Tibial artery (tissue), 4 donors: ENCODE data around the gene TBCB.
A peak's percentile ranks its signal among the peaks of the same experiment; 100 is the strongest.

Source experiments
- DNase-seq, 2 donors: peaks; one replicate each; pipeline ENCODE4 v3.0.0-alpha.2; 2019
- H3K27ac ChIP-seq, 2 donors: fragments of 200-600 bp; sonication (generic) in 1 of 2; 1 replicate in 1 of 2; 2 replicates in 1 of 2; pipeline ENCODE4 v1.5.1; 2018 to 2019; ENCODE audit warnings: mild to moderate bottlenecking in 1 of 2
- H3K27me3 ChIP-seq, 2 donors: fragments of 200-600 bp; sonication (generic) in 1 of 2; one replicate each; pipeline versions ENCODE4 v1.5.1 to v1.6.0; 2016 to 2019
- H3K36me3 ChIP-seq, 3 donors: fragments of 200-600 bp; sonication (generic) in 2 of 3; one replicate each; pipeline ENCODE4 v1.5.1; 2016 to 2019; ENCODE audit warnings: mild to moderate bottlenecking in 2 of 3
- H3K4me1 ChIP-seq, 4 donors: fragments of 200-600 bp; sonication (generic) in 2 of 4; 1 replicate in 3 of 4; 2 replicates in 1 of 4; pipeline ENCODE4 v1.5.1; 2016 to 2019
- H3K4me3 ChIP-seq, 2 donors: fragments of 200-600 bp; sonication (generic) in 1 of 2; 1 replicate in 1 of 2; 2 replicates in 1 of 2; pipeline ENCODE4 v1.5.1; 2018 to 2019; ENCODE audit warnings: mild to moderate bottlenecking in 2 of 2
- H3K9me3 ChIP-seq, 3 donors: fragments of 200-600 bp; sonication (generic) in 1 of 3; one replicate each; pipeline ENCODE4 v1.5.1; 2016 to 2019
- intact Hi-C: fragments of 100-400 bp; cut with DNase I; formaldehyde crosslinking; loops from one replicate; pipeline ENCODE4 v1.15.0; 2023; ENCODE audit warnings: low total_unique reads
- TF ChIP-seq, protein P1 (sequence below), 2 experiments: fragments of 200-600 bp in 1 of 2; fragments of 450-650 bp in 1 of 2; IDR thresholded peaks; one replicate each; pipeline ENCODE4 v1.5.1; 2017 to 2019; ENCODE audit warnings: antibody characterized with exemption in 2 of 2, mild to moderate bottlenecking in 1 of 2, moderate library complexity in 1 of 2

The TBCB gene

DNA sequence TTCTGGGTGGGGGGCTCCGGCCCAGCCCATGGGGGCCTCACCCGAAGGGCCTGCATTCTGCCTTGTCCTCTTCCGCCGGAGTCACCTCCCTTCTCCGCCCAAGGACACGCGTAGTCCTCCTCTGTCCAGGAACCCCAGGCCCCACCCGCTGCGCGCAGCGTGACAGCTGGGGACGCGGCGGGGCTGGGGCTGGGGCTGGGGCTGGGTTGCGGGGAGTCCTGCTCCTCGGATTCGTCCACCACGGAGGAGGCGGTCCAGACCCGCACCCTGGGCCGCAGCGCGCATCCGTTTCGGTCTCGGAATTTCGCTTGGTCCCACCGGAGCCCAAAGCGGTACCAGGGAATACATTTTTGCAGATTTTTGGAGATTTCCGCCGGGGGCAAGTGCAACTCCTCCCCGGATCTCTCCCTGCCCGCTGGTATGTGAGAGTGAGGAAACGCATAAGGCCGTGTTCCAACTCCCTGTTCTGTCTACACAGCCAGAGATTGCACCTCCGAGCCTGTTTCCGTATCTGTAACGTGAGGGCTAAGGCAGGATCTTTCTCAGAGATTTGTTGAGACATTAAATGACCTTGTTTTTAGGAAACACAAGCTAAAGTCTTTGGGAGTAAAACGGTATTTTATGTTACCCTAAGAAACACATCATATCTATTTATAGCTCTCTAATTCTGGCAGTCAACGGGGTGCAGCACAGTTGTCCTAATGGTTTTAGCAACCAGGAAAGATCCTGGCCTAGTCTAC, 37.3 kb downstream of the TBCB start, which contains the start of gene COX7A1:
TSS of gene COX7A1 (minus strand) at position 96 of the 740 bp plus-strand sequence. CDS start at position 56, 40 bp downstream.
- TF ChIP-seq, protein P1, sequence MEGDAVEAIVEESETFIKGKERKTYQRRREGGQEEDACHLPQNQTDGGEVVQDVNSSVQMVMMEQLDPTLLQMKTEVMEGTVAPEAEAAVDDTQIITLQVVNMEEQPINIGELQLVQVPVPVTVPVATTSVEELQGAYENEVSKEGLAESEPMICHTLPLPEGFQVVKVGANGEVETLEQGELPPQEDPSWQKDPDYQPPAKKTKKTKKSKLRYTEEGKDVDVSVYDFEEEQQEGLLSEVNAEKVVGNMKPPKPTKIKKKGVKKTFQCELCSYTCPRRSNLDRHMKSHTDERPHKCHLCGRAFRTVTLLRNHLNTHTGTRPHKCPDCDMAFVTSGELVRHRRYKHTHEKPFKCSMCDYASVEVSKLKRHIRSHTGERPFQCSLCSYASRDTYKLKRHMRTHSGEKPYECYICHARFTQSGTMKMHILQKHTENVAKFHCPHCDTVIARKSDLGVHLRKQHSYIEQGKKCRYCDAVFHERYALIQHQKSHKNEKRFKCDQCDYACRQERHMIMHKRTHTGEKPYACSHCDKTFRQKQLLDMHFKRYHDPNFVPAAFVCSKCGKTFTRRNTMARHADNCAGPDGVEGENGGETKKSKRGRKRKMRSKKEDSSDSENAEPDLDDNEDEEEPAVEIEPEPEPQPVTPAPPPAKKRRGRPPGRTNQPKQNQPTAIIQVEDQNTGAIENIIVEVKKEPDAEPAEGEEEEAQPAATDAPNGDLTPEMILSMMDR (IDR thresholded peaks at IDR 0.05), result no peak
- Histone ChIP-seq H3K4me3 (peak within 1 kb of the TSS; percentile 68 to 82), H3K27ac (peak within 1 kb of the TSS; percentile 99 to 100), H3K27me3 (no peaks in the 10 kb centered on the region), H3K9me3 (no peaks in the 10 kb centered on the region), H3K4me1 (peaks cover 0 to 30% (median 23%) of the 10 kb centered on the region in 4 donors), H3K36me3 (peaks cover 23 to 38% (median 27%) of the 10 kb centered on the region in 3 donors)
- intact Hi-C loops, result loop anchor here (10.0 kb wide), 1 partner anchor 158 kb away; the partner anchor contains the start of gene SDHAF1
- peak; percentile 85 to 93 for DNase-seq

- Histone ChIP-seq H3K27me3 (no peaks in the 10 kb centered on the region), H3K4me1 (peaks cover 0 to 30% (median 23%) of the 10 kb centered on the region in 4 donors), H3K36me3 (peaks cover 19 to 32% (median 21%) of the 10 kb centered on the region in 3 donors), H3K9me3 (no peaks in the 10 kb centered on the region), H3K27ac (peak overlapping the region; percentile 99 to 100), H3K4me3 (peak overlapping the region; percentile 68 to 82)
- TF ChIP-seq, protein P1 (IDR thresholded peaks at IDR 0.05), result no peak
- intact Hi-C loops, result loop anchor here (10.0 kb wide), 1 partner anchor 158 kb away; the partner anchor contains the start of gene SDHAF1
- no peak for DNase-seq
These were observed 37.9 kb downstream of the TBCB start for GRCh38 chr19:36153126-36153525.

GRCh38 chr19:36160821-36161596, 45.7 kb downstream of the TBCB start:
- Histone ChIP-seq H3K36me3 (peaks cover 2 to 8% (median 2%) of the 10 kb centered on the region in 3 donors), H3K4me3 (no peak overlapping the region), H3K9me3 (no peaks in the 10 kb centered on the region), H3K27ac (no peak overlapping the region), H3K27me3 (no peaks in the 10 kb centered on the region), H3K4me1 (no peaks in the 10 kb centered on the region)
- TF ChIP-seq, protein P1 (IDR thresholded peaks at IDR 0.05), result no peak
- intact Hi-C loops, result no loop called here
- DNase-seq, result no peak

DNA sequence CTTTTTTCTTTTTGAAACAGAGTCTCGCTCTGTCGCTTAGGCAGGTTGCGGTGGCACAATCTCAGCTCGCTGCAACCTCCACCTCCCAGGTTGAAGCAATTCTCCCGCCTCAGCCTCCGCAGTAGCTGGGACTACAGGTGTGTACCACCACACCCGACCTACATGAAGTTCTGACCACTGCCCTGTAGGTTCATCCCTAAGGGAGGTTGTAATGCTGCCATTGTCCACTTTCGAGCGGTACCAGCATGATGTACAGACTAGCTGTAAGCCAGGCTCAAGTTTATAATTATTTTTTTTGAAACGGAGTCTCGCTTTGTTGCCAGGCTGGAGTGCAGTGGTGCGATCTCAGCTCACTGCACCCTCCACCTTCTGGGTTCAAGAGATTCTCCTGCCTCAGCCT, 48.5 kb downstream of the TBCB start:
- DNase-seq, result no peak
- intact Hi-C loops, result no loop called here
- Histone ChIP-seq H3K4me3 (no peak overlapping the region), H3K4me1 (no peaks in the 10 kb centered on the region), H3K27ac (no peak overlapping the region), H3K27me3 (no peaks in the 10 kb centered on the region), H3K9me3 (no peaks in the 10 kb centered on the region), H3K36me3 (peaks cover 7 to 15% (median 9%) of the 10 kb centered on the region in 3 donors)
- TF ChIP-seq, protein P1 (IDR thresholded peaks at IDR 0.05), result no peak

DNA sequence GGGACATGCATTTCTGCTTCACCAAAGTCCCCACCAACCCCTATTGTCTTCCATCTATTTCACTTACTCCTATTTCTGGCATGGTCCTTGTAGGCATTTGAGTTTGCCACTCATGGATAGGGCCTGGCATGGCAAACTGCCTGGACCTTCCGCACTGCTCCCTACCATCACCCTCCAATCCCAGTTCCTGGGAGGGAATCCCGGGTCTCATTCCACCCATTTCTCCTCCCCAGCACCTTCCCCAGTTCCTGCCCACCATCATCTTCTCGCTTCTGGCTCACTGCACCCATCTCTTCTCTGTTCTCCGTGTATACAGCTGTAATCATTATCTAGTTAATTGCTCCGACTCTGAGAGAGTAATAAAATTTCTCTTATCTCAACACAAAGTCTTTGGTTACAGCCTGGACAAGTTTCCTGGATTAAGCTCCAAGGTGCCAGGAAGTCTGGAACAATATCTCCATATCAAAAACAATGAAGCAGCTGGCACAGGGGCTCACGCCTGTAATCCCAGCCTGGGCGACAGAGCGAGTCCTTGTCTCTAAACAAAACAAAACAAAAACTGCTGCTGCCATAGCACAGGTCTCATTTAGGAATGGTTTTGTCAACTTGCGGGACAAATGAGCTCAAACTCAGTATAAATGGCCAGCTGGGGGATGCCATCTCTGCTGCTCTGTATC, 54.0 kb downstream of the TBCB start:
- H3K27me3 ChIP-seq, result no peaks in the 10 kb centered on the region
- TF ChIP-seq, protein P1 (IDR thresholded peaks at IDR 0.05), result no peak
- no peaks in the 10 kb centered on the region for H3K9me3 ChIP-seq
- H3K4me3 ChIP-seq, result no peak overlapping the region
- intact Hi-C loops, result loop anchor here (5.0 kb wide), 1 partner anchor 47 kb away; no protein-coding TSS in a partner anchor
- H3K27ac ChIP-seq, result peak overlapping the region; percentile 37 to 54
- H3K4me1 ChIP-seq, result peaks cover 0 to 14% (median 1%) of the 10 kb centered on the region in 4 donors
- DNase-seq, result peak in 1 of 2 donors; percentile 31
- H3K36me3 ChIP-seq, result peaks cover 7 to 11% (median 9%) of the 10 kb centered on the region in 3 donors
